SK-N-SH (cell line): ENCODE results near the gene PCDHB9.
"Not testable (repeated sequence)": the region's sequence is repeated elsewhere in the genome, so short reads cannot be mapped to it uniquely, and the experiment has no call there.

Experiments used
- CTCF ChIP-seq: fragments of 200-600 bp; sonication (generic); IDR thresholded peaks from 2 replicates; pipeline ENCODE4 v1.6.1; 2017; ENCODE audit warnings: antibody characterized with exemption, mild to moderate bottlenecking, moderate library complexity
- FOSL2 ChIP-seq: IDR thresholded peaks from 2 replicates; pipeline ENCODE4 v1.4.0; 2012; ENCODE audit warnings: low read depth, mild to moderate bottlenecking, moderate library complexity, borderline replicate concordance
- GATA2 ChIP-seq: sonication (generic); formaldehyde crosslinking; IDR thresholded peaks from 2 replicates; pipeline ENCODE4 v1.5.0; 2020; ENCODE audit warnings: mild to moderate bottlenecking, missing genetic modification reagents
- IRF3 ChIP-seq: fragments of 150-350 bp; IDR thresholded peaks from 2 replicates; pipeline ENCODE4 v1.6.1; 2016; ENCODE audit warnings: mild to moderate bottlenecking, low read depth, low read length
- RCOR1 ChIP-seq: fragments of 150-350 bp; IDR thresholded peaks from 2 replicates; pipeline ENCODE4 v1.6.1; 2017; ENCODE audit warnings: antibody characterized with exemption, low read length

GRCh38 chr5:141151632-141152031 is 35.3 kb upstream of the PCDHB9 start:
- not testable (repeated sequence) for TF ChIP-seq GATA2 (CRISPR knock-in tag); IRF3; FOSL2; RCOR1; CTCF
